MCF 10A (cell line): Measurements from ENCODE around the gene HPCAL4. TPM values are rescaled to one million over a fixed set of nuclear protein-coding genes. Genes with fewer than 3 reads are reported as not detected.

Experiments
- BruUV-seq: library from RNA; stranded (reverse); fragments of 400-500 nt; replicated peaks from 2 replicates; lab custom pipeline; 2021; lab: Mats Ljungman, UMichigan
- CTCF ChIA-PET: fragments of 300-600 bp; sonication (Branson Sonifier 250); formaldehyde crosslinking; extraction: SDS; loops from one replicate; lab custom pipeline; 2021; ENCODE audit warnings: antibody characterized with exemption, inconsistent platforms; lab: Yijun Ruan, JAX
- POLR2A ChIA-PET: fragments of 300-600, 350-650 bp; sonication (Branson Sonifier 250); formaldehyde crosslinking; extraction: SDS; loops from one replicate; lab custom pipeline; 2020; ENCODE audit warnings: antibody characterized with exemption, inconsistent platforms; lab: Yijun Ruan, JAX
- DNase-seq: peaks from one replicate; pipeline ENCODE4 v3.0.0-alpha.2; 2018; ENCODE audit not compliant: unreplicated experiment
- H3K27ac Mint-ChIP-seq: one replicate; pipeline ENCODE4 v1.8.0; 2022; ENCODE audit warnings: mild to moderate bottlenecking, low read depth, mixed read lengths; ENCODE audit not compliant: unreplicated experiment
- H3K27me3 Mint-ChIP-seq: one replicate; pipeline ENCODE4 v1.8.0; 2022; ENCODE audit warnings: mixed read lengths; ENCODE audit not compliant: insufficient read depth, unreplicated experiment
- H3K36me3 Mint-ChIP-seq: one replicate; pipeline ENCODE4 v1.8.0; 2022; ENCODE audit warnings: mild to moderate bottlenecking, moderate library complexity, mixed read lengths; ENCODE audit not compliant: insufficient read depth, unreplicated experiment
- H3K4me1 Mint-ChIP-seq: one replicate; pipeline ENCODE4 v1.8.0; 2022; ENCODE audit warnings: mixed read lengths; ENCODE audit not compliant: insufficient read depth, unreplicated experiment
- H3K4me3 Mint-ChIP-seq: one replicate; pipeline ENCODE4 v1.8.0; 2022; ENCODE audit warnings: mild to moderate bottlenecking, moderate library complexity, mixed read lengths; ENCODE audit not compliant: unreplicated experiment
- H3K9me3 Mint-ChIP-seq: one replicate; pipeline ENCODE4 v1.8.0; 2022; ENCODE audit warnings: mixed read lengths; ENCODE audit not compliant: unreplicated experiment
- CTCF ChIP-seq: fragments of 200-600 bp; IDR thresholded peaks from one replicate; pipeline ENCODE4 v1.8.0; 2022; ENCODE audit warnings: antibody characterized with exemption, mild to moderate bottlenecking; ENCODE audit not compliant: unreplicated experiment
- intact Hi-C: fragments of 100-400 bp; cut with micrococcal nuclease; formaldehyde crosslinking; loops from 2 replicates; pipeline ENCODE4 v1.14.1; 2022
- total RNA-seq: library from RNA; stranded (reverse); gene quantifications from 2 replicates; pipeline ENCODE4 v1.2.3, GENCODE V29; 2022

The HPCAL4 gene
- total RNA-seq, 1 experiment from 2014 or later, result not detected

- no peak overlapping the region for H3K27ac Mint-ChIP-seq
- H3K36me3 Mint-ChIP-seq, result no peaks in the 10 kb centered on the region
- no TSS peak for BruUV-seq
- no peaks in the 10 kb centered on the region for H3K27me3 Mint-ChIP-seq
- H3K4me1 Mint-ChIP-seq, result peaks cover 9% of the 10 kb centered on the region
- CTCF ChIA-PET, result interaction anchor here (0.6 to 2.3 kb wide), 3 partner anchors 28 to 587 kb away, joined by 3 to 7 read pairs (median 3); no protein-coding TSS in a partner anchor
- POLR2A ChIA-PET, result interaction anchor here (1.3 kb wide), 1 partner anchor 9 kb away, joined by 4 read pairs; no protein-coding TSS in a partner anchor
- intact Hi-C loops, result no loop called here
- TF ChIP-seq CTCF, result no peak
- H3K9me3 Mint-ChIP-seq, result no peaks in the 10 kb centered on the region
- no peak for DNase-seq
- H3K4me3 Mint-ChIP-seq, result no peak overlapping the region
These were observed 10.5 kb downstream of the HPCAL4 start for GRCh38 chr1:39680751-39681150.

DNA sequence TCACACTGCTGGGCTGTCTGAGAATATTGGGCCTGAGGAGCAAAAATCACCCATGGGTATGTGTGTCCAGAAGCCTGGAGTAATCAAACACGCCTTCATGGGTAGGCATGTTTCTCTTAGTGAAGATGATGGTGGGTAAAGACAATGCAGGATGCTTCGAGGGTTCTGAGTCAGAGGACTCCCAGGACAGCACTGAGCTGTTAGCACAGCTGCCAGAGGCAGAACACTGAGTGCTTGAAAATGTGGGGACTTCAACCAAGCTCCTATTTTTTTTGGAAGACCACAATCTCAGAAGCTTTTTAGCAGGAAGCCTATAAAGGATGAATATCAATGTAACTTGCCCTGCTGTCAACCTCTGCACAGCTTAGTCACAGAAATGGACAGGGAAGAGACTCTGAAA lies 11.4 kb downstream of the HPCAL4 start:
- Mint-ChIP-seq H3K27me3 (no peaks in the 10 kb centered on the region), H3K4me1 (peaks cover 9% of the 10 kb centered on the region), H3K4me3 (no peak overlapping the region), H3K27ac (no peak overlapping the region), H3K9me3 (no peaks in the 10 kb centered on the region), H3K36me3 (no peaks in the 10 kb centered on the region)
- intact Hi-C loops, result no loop called here
- POLR2A ChIA-PET, result no interaction called here
- CTCF ChIA-PET, result interaction anchor here (0.5 to 2.3 kb wide), 4 partner anchors 9 to 586 kb away, joined by 3 to 7 read pairs (median 3); no protein-coding TSS in a partner anchor
- BruUV-seq, result no TSS peak
- TF ChIP-seq CTCF, result no peak
- no peak for DNase-seq

- intact Hi-C loops, result no loop called here
- no peak for TF ChIP-seq CTCF
- POLR2A ChIA-PET, result no interaction called here
- CTCF ChIA-PET, result interaction anchor here (0.6 kb wide), 1 partner anchor 431 kb away, joined by 3 read pairs; no protein-coding TSS in a partner anchor
- BruUV-seq, result no TSS peak
- DNase-seq, result no peak
- H3K9me3 Mint-ChIP-seq, result no peaks in the 10 kb centered on the region
- H3K27me3 Mint-ChIP-seq, result no peaks in the 10 kb centered on the region
- no peak overlapping the region for H3K4me3 Mint-ChIP-seq
- H3K36me3 Mint-ChIP-seq, result no peaks in the 10 kb centered on the region
- H3K4me1 Mint-ChIP-seq, result peaks cover 9% of the 10 kb centered on the region
- no peak overlapping the region for H3K27ac Mint-ChIP-seq
These were observed 12.3 kb downstream of the HPCAL4 start for GRCh38 chr1:39678889-39679288.

DNA sequence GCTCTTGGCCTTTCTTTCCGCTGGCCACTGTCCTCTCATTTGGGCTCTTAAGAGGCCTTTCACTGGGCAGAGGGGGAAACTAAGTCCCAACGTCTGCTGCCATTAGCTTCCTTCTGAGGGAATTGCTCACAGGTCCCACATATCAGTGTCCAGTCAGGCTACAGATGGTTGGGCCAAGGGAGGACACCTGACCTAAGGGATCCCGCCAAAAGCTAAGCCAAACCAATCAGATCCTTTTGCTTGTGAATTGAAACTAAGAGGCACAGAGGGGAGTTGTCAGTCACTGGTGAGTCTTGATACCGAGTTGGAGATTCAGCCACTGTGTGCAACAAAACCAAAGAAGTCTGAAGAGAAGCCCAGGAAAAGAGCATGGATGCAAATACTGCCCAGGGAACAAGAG lies 13.6 kb downstream of the HPCAL4 start:
- H3K27ac Mint-ChIP-seq, result no peak overlapping the region
- peaks cover 9% of the 10 kb centered on the region for H3K4me1 Mint-ChIP-seq
- H3K27me3 Mint-ChIP-seq, result no peaks in the 10 kb centered on the region
- intact Hi-C loops, result no loop called here
- BruUV-seq, result no TSS peak
- DNase-seq, result no peak
- no peaks in the 10 kb centered on the region for H3K9me3 Mint-ChIP-seq
- CTCF ChIA-PET, result interaction anchor here (0.6 kb wide), 1 partner anchor 42 kb away, joined by 3 read pairs; no protein-coding TSS in a partner anchor
- H3K4me3 Mint-ChIP-seq, result no peak overlapping the region
- TF ChIP-seq CTCF, result no peak
- H3K36me3 Mint-ChIP-seq, result no peaks in the 10 kb centered on the region
- POLR2A ChIA-PET, result no interaction called here
